Measurements from ENCODE around the gene COMTD1.
A peak's percentile ranks its signal among the peaks of the same experiment; 100 is the strongest.

The COMTD1 gene

DNA sequence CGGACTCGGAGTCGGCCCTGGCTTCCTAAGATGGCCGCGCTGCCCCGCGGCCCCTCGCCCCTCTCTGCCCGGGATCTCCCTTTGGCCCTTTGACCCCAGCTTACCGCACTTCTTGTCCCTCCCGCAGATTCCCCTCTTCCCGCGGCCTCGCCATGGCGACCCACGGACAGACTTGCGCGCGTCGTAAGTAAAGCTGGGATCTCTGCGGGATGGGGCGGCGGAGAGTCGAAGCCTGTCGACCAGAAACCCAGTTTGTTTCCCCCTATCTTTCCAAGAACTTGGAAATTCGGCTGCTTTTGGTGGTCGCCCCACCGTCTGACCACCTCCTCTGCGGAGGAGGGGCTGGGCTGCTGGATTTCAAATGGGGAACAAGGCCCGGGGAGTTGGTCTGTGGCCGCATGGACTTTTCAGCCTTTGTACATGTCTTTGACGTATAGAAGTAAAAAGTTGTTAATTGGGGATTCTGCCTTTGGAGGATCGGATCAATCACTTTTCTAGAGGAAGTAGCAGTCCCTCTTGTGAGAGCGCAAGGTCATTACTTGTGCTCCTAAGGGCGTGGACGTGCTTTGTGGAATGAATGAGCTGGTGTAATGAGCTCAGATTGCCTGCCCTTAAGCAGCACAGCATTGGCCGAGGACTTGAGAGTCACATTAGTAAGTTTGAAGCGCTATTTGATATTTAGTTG, 24.6 kb downstream of the COMTD1 start (continued):
- TF ChIP-seq ZNF292 (tag by site-specific recombination; IDR thresholded peaks at IDR 0.05; ENCODE audit: borderline replicate concordance, low read depth) = no peak
- TF ChIP-seq ZNF561 (tag by site-specific recombination; IDR thresholded peaks at IDR 0.05; ENCODE audit: borderline replicate concordance) = 0 out of 2 replicates have a peak, but pooled peaks have one; percentile 4
- no peak for TF ChIP-seq ZNF140 (tag by site-specific recombination; IDR thresholded peaks at IDR 0.05)
- no peak for TF ChIP-seq FEZF1 (tag by site-specific recombination; IDR thresholded peaks at IDR 0.05)
- TF ChIP-seq, protein P1, sequence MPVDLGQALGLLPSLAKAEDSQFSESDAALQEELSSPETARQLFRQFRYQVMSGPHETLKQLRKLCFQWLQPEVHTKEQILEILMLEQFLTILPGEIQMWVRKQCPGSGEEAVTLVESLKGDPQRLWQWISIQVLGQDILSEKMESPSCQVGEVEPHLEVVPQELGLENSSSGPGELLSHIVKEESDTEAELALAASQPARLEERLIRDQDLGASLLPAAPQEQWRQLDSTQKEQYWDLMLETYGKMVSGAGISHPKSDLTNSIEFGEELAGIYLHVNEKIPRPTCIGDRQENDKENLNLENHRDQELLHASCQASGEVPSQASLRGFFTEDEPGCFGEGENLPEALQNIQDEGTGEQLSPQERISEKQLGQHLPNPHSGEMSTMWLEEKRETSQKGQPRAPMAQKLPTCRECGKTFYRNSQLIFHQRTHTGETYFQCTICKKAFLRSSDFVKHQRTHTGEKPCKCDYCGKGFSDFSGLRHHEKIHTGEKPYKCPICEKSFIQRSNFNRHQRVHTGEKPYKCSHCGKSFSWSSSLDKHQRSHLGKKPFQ (tag by site-specific recombination; IDR thresholded peaks at IDR 0.05) = no peak
- no peak for TF ChIP-seq ZNF23 (tag by site-specific recombination; IDR thresholded peaks at IDR 0.05; ENCODE audit: borderline replicate concordance)
- TF ChIP-seq ZNF138 (tag by site-specific recombination; IDR thresholded peaks at IDR 0.05; ENCODE audit: borderline replicate concordance) = no peak
- no peak for TF ChIP-seq ZFP41 (tag by site-specific recombination; IDR thresholded peaks at IDR 0.05; ENCODE audit: borderline replicate concordance)
- no peak for TF ChIP-seq ZNF544 (tag by site-specific recombination; IDR thresholded peaks at IDR 0.05)
- TF ChIP-seq ZNF670 (tag by site-specific recombination; IDR thresholded peaks at IDR 0.05; ENCODE audit: low read depth) = no peak
- TF ChIP-seq, protein P2, sequence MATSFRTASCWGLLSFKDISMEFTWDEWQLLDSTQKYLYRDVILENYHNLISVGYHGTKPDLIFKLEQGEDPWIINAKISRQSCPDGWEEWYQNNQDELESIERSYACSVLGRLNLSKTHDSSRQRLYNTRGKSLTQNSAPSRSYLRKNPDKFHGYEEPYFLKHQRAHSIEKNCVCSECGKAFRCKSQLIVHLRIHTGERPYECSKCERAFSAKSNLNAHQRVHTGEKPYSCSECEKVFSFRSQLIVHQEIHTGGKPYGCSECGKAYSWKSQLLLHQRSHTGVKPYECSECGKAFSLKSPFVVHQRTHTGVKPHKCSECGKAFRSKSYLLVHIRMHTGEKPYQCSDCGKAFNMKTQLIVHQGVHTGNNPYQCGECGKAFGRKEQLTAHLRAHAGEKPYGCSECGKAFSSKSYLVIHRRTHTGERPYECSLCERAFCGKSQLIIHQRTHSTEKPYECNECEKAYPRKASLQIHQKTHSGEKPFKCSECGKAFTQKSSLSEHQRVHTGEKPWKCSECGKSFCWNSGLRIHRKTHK (tag by site-specific recombination; IDR thresholded peaks at IDR 0.05) = no peak
- peak; percentile 86 for TF ChIP-seq YY1 (tag by site-specific recombination; IDR thresholded peaks at IDR 0.05)
- no peak for TF ChIP-seq ZNF266 (tag by site-specific recombination; IDR thresholded peaks at IDR 0.05; ENCODE audit: low read depth)
- TF ChIP-seq SCRT1 (tag by site-specific recombination; IDR thresholded peaks at IDR 0.05; ENCODE audit: borderline replicate concordance) = no peak
- no peak for TF ChIP-seq SETDB1 (IDR thresholded peaks at IDR 0.05; ENCODE audit: insufficient read length, low read length)
- no peak for TF ChIP-seq ZNF555 (tag by site-specific recombination; conservative IDR thresholded peaks at IDR 0.05)
- TF ChIP-seq ZBTB7A (tag by site-specific recombination; IDR thresholded peaks at IDR 0.05; ENCODE audit: low read depth) = no peak
- TF ChIP-seq ZBTB20 (tag by site-specific recombination; IDR thresholded peaks at IDR 0.05) = peak; percentile 12; the same call in 1 of the 2 replicates
- no peak for TF ChIP-seq ZNF707 (tag by site-specific recombination; IDR thresholded peaks at IDR 0.05)
- TF ChIP-seq, protein P3, sequence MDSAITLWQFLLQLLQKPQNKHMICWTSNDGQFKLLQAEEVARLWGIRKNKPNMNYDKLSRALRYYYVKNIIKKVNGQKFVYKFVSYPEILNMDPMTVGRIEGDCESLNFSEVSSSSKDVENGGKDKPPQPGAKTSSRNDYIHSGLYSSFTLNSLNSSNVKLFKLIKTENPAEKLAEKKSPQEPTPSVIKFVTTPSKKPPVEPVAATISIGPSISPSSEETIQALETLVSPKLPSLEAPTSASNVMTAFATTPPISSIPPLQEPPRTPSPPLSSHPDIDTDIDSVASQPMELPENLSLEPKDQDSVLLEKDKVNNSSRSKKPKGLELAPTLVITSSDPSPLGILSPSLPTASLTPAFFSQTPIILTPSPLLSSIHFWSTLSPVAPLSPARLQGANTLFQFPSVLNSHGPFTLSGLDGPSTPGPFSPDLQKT (IDR thresholded peaks at IDR 0.05; ENCODE audit: borderline replicate concordance, low read depth, low read length) = no peak
- no peak for TF ChIP-seq ZNF239 (tag by site-specific recombination; IDR thresholded peaks at IDR 0.05)
- TF ChIP-seq ZNF549 (tag by site-specific recombination; IDR thresholded peaks at IDR 0.05) = no peak
- TF ChIP-seq ZNF202 (tag by site-specific recombination; IDR thresholded peaks at IDR 0.05; ENCODE audit: borderline replicate concordance) = no peak
- TF ChIP-seq GLI2 (tag by site-specific recombination; IDR thresholded peaks at IDR 0.05; ENCODE audit: borderline replicate concordance, low read depth) = no peak

Measured in HEK293 (cell line).